Measurements from ENCODE around the gene SEMA4D. TPM values are rescaled to one million over a fixed set of nuclear protein-coding genes. Genes with fewer than 3 reads are reported as not detected.
"Not testable (repeated sequence)": the region's sequence is repeated elsewhere in the genome, so short reads cannot be mapped to it uniquely, and the experiment has no call there.

Gene SEMA4D
- polyA plus RNA-seq, 1 experiment = 0.50 TPM

GRCh38 chr9:89345476-89345875, 152.4 kb downstream of the SEMA4D start:
- peaks cover 23% of the 10 kb centered on the region for H3K36me3 ChIP-seq (ENCODE audit: control insufficient read depth, insufficient read depth, low read length)
- H3K27me3 ChIP-seq (ENCODE audit: control insufficient read depth, insufficient read depth, low read length) = no peaks in the 10 kb centered on the region
- ChIA-PET POLR2A (no interaction called here), CTCF (interaction anchor here (1.6 kb wide), 1 partner anchor 12 kb away, joined by 5 read pairs; no protein-coding TSS in a partner anchor)
- DNase-seq (ENCODE audit: low read depth) = no peak
- TF ChIP-seq CTCF (IDR thresholded peaks at IDR 0.05; ENCODE audit: insufficient read depth, low read depth, low read length) = no peak
- H3K4me3 ChIP-seq (ENCODE audit: low read depth, low read length) = no peak overlapping the region

- peaks cover 20% of the 10 kb centered on the region for H3K36me3 ChIP-seq (ENCODE audit: control insufficient read depth, insufficient read depth, low read length)
- DNase-seq (ENCODE audit: low read depth); CTCF ChIA-PET; H3K27me3 ChIP-seq (ENCODE audit: control insufficient read depth, insufficient read depth, low read length); H3K4me3 ChIP-seq (ENCODE audit: low read depth, low read length); POLR2A ChIA-PET: not testable (repeated sequence)
Observed at GRCh38 chr9:89343812-89344211, 154.1 kb downstream of the SEMA4D start.

- no peaks in the 10 kb centered on the region for H3K27me3 ChIP-seq (ENCODE audit: control insufficient read depth, insufficient read depth, low read length)
- TF ChIP-seq CTCF (IDR thresholded peaks at IDR 0.05; ENCODE audit: insufficient read depth, low read depth, low read length) = no peak
- POLR2A ChIA-PET = no interaction called here
- CTCF ChIA-PET = interaction anchor here (1.1 kb wide), 1 partner anchor 20 kb away, joined by 3 read pairs; no protein-coding TSS in a partner anchor
- no peak for DNase-seq (ENCODE audit: low read depth)
- no peak overlapping the region for H3K4me3 ChIP-seq (ENCODE audit: low read depth, low read length)
- H3K36me3 ChIP-seq (ENCODE audit: control insufficient read depth, insufficient read depth, low read length) = peaks cover 16% of the 10 kb centered on the region
Observed at GRCh38 chr9:89342948-89343347, 155.0 kb downstream of the SEMA4D start.

GRCh38 chr9:89342213-89342612, 155.7 kb downstream of the SEMA4D start:
- no peak for DNase-seq (ENCODE audit: low read depth)
- ChIA-PET CTCF (interaction anchor here (1.1 kb wide), 1 partner anchor 21 kb away, joined by 3 read pairs; no protein-coding TSS in a partner anchor), POLR2A (no interaction called here)
- no peak for TF ChIP-seq CTCF (IDR thresholded peaks at IDR 0.05; ENCODE audit: insufficient read depth, low read depth, low read length)
- Histone ChIP-seq H3K27me3 (ENCODE audit: control insufficient read depth, insufficient read depth, low read length) (no peaks in the 10 kb centered on the region), H3K4me3 (ENCODE audit: low read depth, low read length) (no peak overlapping the region), H3K36me3 (ENCODE audit: control insufficient read depth, insufficient read depth, low read length) (peaks cover 16% of the 10 kb centered on the region)

GRCh38 chr9:89340332-89340731, 157.6 kb downstream of the SEMA4D start:
- ChIA-PET POLR2A (no interaction called here), CTCF (no interaction called here)
- Histone ChIP-seq H3K36me3 (ENCODE audit: control insufficient read depth, insufficient read depth, low read length) (peaks cover 14% of the 10 kb centered on the region), H3K4me3 (ENCODE audit: low read depth, low read length) (no peak overlapping the region), H3K27me3 (ENCODE audit: control insufficient read depth, insufficient read depth, low read length) (no peaks in the 10 kb centered on the region)
- no peak for DNase-seq (ENCODE audit: low read depth)
- TF ChIP-seq CTCF (IDR thresholded peaks at IDR 0.05; ENCODE audit: insufficient read depth, low read depth, low read length) = no peak

GRCh38 chr9:89339807-89340206, 158.1 kb downstream of the SEMA4D start:
- no peak overlapping the region for H3K4me3 ChIP-seq (ENCODE audit: low read depth, low read length)
- POLR2A ChIA-PET = no interaction called here
- H3K36me3 ChIP-seq (ENCODE audit: control insufficient read depth, insufficient read depth, low read length) = peaks cover 11% of the 10 kb centered on the region
- no peaks in the 10 kb centered on the region for H3K27me3 ChIP-seq (ENCODE audit: control insufficient read depth, insufficient read depth, low read length)
- CTCF ChIA-PET = interaction anchor here (0.8 to 1.0 kb wide), 2 partner anchors 11 to 13 kb away, joined by 4 read pairs; no protein-coding TSS in a partner anchor
- DNase-seq (ENCODE audit: low read depth) = no peak
- TF ChIP-seq CTCF (IDR thresholded peaks at IDR 0.05; ENCODE audit: insufficient read depth, low read depth, low read length) = no peak

Measured in BJ (cell line).